H9 (cell line): ENCODE data around the gene DCAF4L1. TPM values are rescaled to one million over a fixed set of nuclear protein-coding genes. Genes with fewer than 3 reads are reported as not detected.

Experiments used
- DNase-seq: peaks from one replicate; pipeline ENCODE4 v3.0.0-alpha.2; 2017
- H2AFZ ChIP-seq: one replicate; pipeline ENCODE4 v1.6.1; 2013; ENCODE audit warnings: mild to moderate bottlenecking, low read length, control low read depth, moderate library complexity
- H2AK5ac ChIP-seq: 2 replicates; pipeline ENCODE4 v1.6.1; 2013; ENCODE audit warnings: low read length, control low read depth, mixed read lengths; ENCODE audit not compliant: insufficient read length
- H2BK120ac ChIP-seq: one replicate; pipeline ENCODE4 v1.6.1; 2013; ENCODE audit warnings: low read depth, mild to moderate bottlenecking, low read length, control low read depth, inconsistent platforms; ENCODE audit not compliant: poor library complexity, severe bottlenecking
- H2BK12ac ChIP-seq: 2 replicates; pipeline ENCODE4 v1.6.1; 2013; ENCODE audit warnings: low read length, control low read depth, mixed read lengths, low read depth; ENCODE audit not compliant: insufficient read length
- H2BK15ac ChIP-seq: 2 replicates; pipeline ENCODE4 v1.6.1; 2013; ENCODE audit warnings: low read depth, low read length, control low read depth
- H2BK20ac ChIP-seq: one replicate; pipeline ENCODE4 v1.6.1; 2013; ENCODE audit warnings: low read depth, mild to moderate bottlenecking, low read length, control low read depth, inconsistent platforms; ENCODE audit not compliant: poor library complexity, severe bottlenecking
- H2BK5ac ChIP-seq: 2 replicates; pipeline ENCODE4 v1.6.1; 2013; ENCODE audit warnings: low read length, control low read depth, mixed read lengths; ENCODE audit not compliant: insufficient read length
- H3K14ac ChIP-seq: 2 replicates; pipeline ENCODE4 v1.6.1; 2013; ENCODE audit warnings: low read length, control low read depth; ENCODE audit not compliant: insufficient read depth
- H3K18ac ChIP-seq: 2 replicates; pipeline ENCODE4 v1.6.1; 2013; ENCODE audit warnings: low read depth, mild to moderate bottlenecking, mixed read lengths, low read length, control low read depth; ENCODE audit not compliant: insufficient read length
- H3K23ac ChIP-seq: 2 replicates; pipeline ENCODE4 v1.6.1; 2013; ENCODE audit warnings: low read length, control low read depth, mixed read lengths, low read depth; ENCODE audit not compliant: insufficient read length
- H3K23me2 ChIP-seq: 2 replicates; pipeline ENCODE4 v1.6.1; 2013; ENCODE audit warnings: low read depth, mild to moderate bottlenecking, mixed read lengths, low read length, control low read depth; ENCODE audit not compliant: insufficient read length, poor library complexity, severe bottlenecking
- H3K27ac ChIP-seq: 2 replicates; pipeline ENCODE4 v1.5.1; 2013; ENCODE audit warnings: low read length, control low read depth, mixed read lengths, low read depth; ENCODE audit not compliant: insufficient read length
- H3K27me3 ChIP-seq: 2 replicates; pipeline ENCODE4 v1.6.1; 2013; ENCODE audit warnings: low read length, control low read depth, inconsistent platforms; ENCODE audit not compliant: insufficient read depth
- H3K4ac ChIP-seq: 2 replicates; pipeline ENCODE4 v1.6.1; 2013; ENCODE audit warnings: low read depth, mild to moderate bottlenecking, control low read depth, inconsistent platforms, low read length, moderate library complexity
- H3K4me1 ChIP-seq: 2 replicates; pipeline ENCODE4 v1.6.1; 2013; ENCODE audit warnings: low read length, control low read depth, inconsistent platforms; ENCODE audit not compliant: insufficient read depth
- H3K4me2 ChIP-seq: 2 replicates; pipeline ENCODE4 v1.6.1; 2013; ENCODE audit warnings: low read length, control low read depth, mixed read lengths; ENCODE audit not compliant: insufficient read length, insufficient read depth
- H3K56ac ChIP-seq: 2 replicates; pipeline ENCODE4 v1.6.1; 2013; ENCODE audit warnings: low read depth, mild to moderate bottlenecking, mixed read lengths, low read length, control low read depth; ENCODE audit not compliant: insufficient read length
- H3K79me1 ChIP-seq: 2 replicates; pipeline ENCODE4 v1.6.1; 2013; ENCODE audit warnings: low read depth, mild to moderate bottlenecking, moderate library complexity, low read length, control low read depth, inconsistent platforms; ENCODE audit not compliant: insufficient read depth, poor library complexity, severe bottlenecking
- H3K79me2 ChIP-seq: 2 replicates; pipeline ENCODE4 v1.6.1; 2013; ENCODE audit warnings: low read length, control low read depth, inconsistent platforms; ENCODE audit not compliant: insufficient read depth
- H3K9ac ChIP-seq: 2 replicates; pipeline ENCODE4 v1.6.1; 2013; ENCODE audit warnings: low read length, control low read depth, mixed read lengths; ENCODE audit not compliant: insufficient read length; ENCODE audit errors: extremely low read depth
- H3K9me3 ChIP-seq: one replicate; pipeline ENCODE4 v1.6.1; 2013; ENCODE audit warnings: low read depth, low read length, inconsistent platforms; ENCODE audit not compliant: control insufficient read depth
- H3T11ph ChIP-seq: one replicate; pipeline ENCODE4 v1.6.1; 2013; ENCODE audit warnings: mild to moderate bottlenecking, low read length, control low read depth, inconsistent platforms
- H4K20me1 ChIP-seq: one replicate; pipeline ENCODE4 v1.6.1; 2013; ENCODE audit not compliant: control insufficient read depth, insufficient read length, insufficient read depth
- H4K5ac ChIP-seq: 2 replicates; pipeline ENCODE4 v1.6.1; 2013; ENCODE audit warnings: low read depth, mild to moderate bottlenecking, mixed read lengths, low read length, control low read depth; ENCODE audit not compliant: insufficient read length
- H4K8ac ChIP-seq: replicated peaks from 2 replicates; pipeline ENCODE4 v1.6.1; 2013; ENCODE audit warnings: low read length, control low read depth, mixed read lengths, low read depth; ENCODE audit not compliant: insufficient read length
- H4K91ac ChIP-seq: 2 replicates; pipeline ENCODE4 v1.6.1; 2013; ENCODE audit warnings: low read depth, mild to moderate bottlenecking, moderate library complexity, mixed read lengths, low read length, control low read depth; ENCODE audit not compliant: insufficient read length
- H3K27ac Mint-ChIP-seq, 3 experiments: 2 replicates in 2 of 3; 3 replicates in 1 of 3; pipeline ENCODE4 v1.8.0; 2020 to 2021; ENCODE audit warnings: mixed read lengths in 3 of 3, mild to moderate bottlenecking in 1 of 3, moderate library complexity in 1 of 3
- H3K27me3 Mint-ChIP-seq: 2 replicates; pipeline ENCODE4 v1.8.0; 2021; ENCODE audit warnings: low read depth, mild to moderate bottlenecking, moderate library complexity, mixed read lengths
- H3K36me3 Mint-ChIP-seq, 3 experiments: 2 replicates in 2 of 3; 3 replicates in 1 of 3; pipeline ENCODE4 v1.8.0; 2020 to 2021; ENCODE audit warnings: low read depth in 3 of 3, mixed read lengths in 3 of 3; ENCODE audit not compliant: insufficient read depth in 1 of 3
- H3K4me1 Mint-ChIP-seq, 2 experiments: 2 replicates each; pipeline ENCODE4 v1.8.0; 2020; ENCODE audit warnings: mixed read lengths in 2 of 2
- H3K4me3 Mint-ChIP-seq, 2 experiments: 2 replicates in 1 of 2; 3 replicates in 1 of 2; pipeline ENCODE4 v1.8.0; 2020 to 2021; ENCODE audit warnings: mild to moderate bottlenecking in 2 of 2, mixed read lengths in 2 of 2, moderate library complexity in 1 of 2
- H3K9me3 Mint-ChIP-seq, 2 experiments: 2 replicates in 1 of 2; 3 replicates in 1 of 2; pipeline ENCODE4 v1.8.0; 2020; ENCODE audit warnings: mild to moderate bottlenecking in 2 of 2, mixed read lengths in 2 of 2, moderate library complexity in 1 of 2
- WGBS: extraction: QIAGEN DNeasy Blood & Tissue Kit; methylation state at CpG from one replicate; pipeline ENCODE4 v1.1.7; 2013; ENCODE audit warnings: missing lambda C conversion rate, low lambda C conversion rate, mixed read lengths; ENCODE audit not compliant: insufficient read length; ENCODE audit errors: extremely low coverage; 5-methylcytosine and 5-hydroxymethylcytosine counted together
- total RNA-seq: library from RNA; stranded (reverse); gene quantifications from 2 replicates; pipeline ENCODE4 v1.2.1, GENCODE V29; 2021
- TF ChIP-seq, protein P1 (sequence below): fragments of 200-600 bp; sonication (generic); conservative IDR thresholded peaks from 3 replicates; pipeline ENCODE4 v1.8.0; 2021; ENCODE audit warnings: antibody characterized with exemption, mild to moderate bottlenecking

Gene DCAF4L1
- total RNA-seq, 1 experiment from 2014 or later = 0.07 TPM

DNA sequence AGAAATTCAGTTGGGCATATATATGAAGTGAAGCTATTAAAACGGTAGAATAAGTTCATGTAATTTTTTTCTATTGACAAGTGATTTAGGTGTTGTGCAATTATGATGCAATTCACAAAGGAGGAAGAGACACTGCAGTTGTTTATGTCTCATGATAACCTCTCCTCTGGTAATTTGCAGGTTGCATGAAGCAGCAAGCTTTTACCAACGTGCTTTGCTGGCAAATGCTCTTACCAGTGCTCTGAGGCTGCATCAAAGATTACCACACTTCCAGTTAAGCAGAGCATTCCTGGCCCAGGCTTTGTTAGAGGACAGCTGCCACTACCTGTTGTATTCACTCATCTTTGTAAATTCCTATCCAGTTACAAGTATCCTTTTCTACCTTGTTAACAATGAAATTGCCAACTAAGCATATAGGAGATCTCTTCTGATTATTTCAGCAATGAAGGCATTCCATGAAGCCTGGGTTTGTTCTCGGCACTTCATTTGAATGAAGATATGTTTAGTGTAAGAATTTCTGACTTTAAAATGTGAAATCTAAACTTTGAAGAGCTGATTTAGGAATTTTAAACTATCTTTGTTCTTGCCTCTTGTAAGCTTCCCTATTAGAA is 42.4 kb upstream of the DCAF4L1 start:
- Mint-ChIP-seq H3K9me3 (no peaks in the 10 kb centered on the region), H3K27ac (no peak overlapping the region), H3K27me3 (no peaks in the 10 kb centered on the region), H3K36me3 (peaks cover 9 to 59% (median 31%) of the 10 kb centered on the region in 3 experiments), H3K4me1 (peaks cover 23 to 25% of the 10 kb centered on the region in 2 experiments), H3K4me3 (no peak overlapping the region)
- Histone ChIP-seq H3K9me3 (no peaks in the 10 kb centered on the region), H2BK20ac (no peak overlapping the region), H4K5ac (no peak overlapping the region), H2AFZ (no peak overlapping the region), H3K18ac (no peak overlapping the region), H4K8ac (no peak overlapping the region), H3K79me2 (peaks cover 9% of the 10 kb centered on the region; the same call in 1 of the 2 replicates), H3K4me2 (no peak overlapping the region), H4K20me1 (no peaks in the 10 kb centered on the region), H3K79me1 (no peaks in the 10 kb centered on the region), H3K4me1 (no peaks in the 10 kb centered on the region; the same call in 1 of the 2 replicates), H3K9ac (no peak overlapping the region), H3K14ac (no peak overlapping the region), H2AK5ac (no peak overlapping the region), H3K4ac (no peak overlapping the region), H3K27me3 (no peaks in the 10 kb centered on the region), H2BK120ac (no peak overlapping the region), H3K27ac (no peak overlapping the region), H3T11ph (no peak overlapping the region), H3K56ac (no peak overlapping the region), H2BK15ac (no peak overlapping the region), H2BK5ac (no peak overlapping the region), H4K91ac (no peak overlapping the region), H3K23me2 (peaks cover 5% of the 10 kb centered on the region), H3K23ac (no peak overlapping the region), H2BK12ac (no peak overlapping the region)
- WGBS = no CpG with 5 or more reads among the region's 3 CpGs
- TF ChIP-seq, protein P1, sequence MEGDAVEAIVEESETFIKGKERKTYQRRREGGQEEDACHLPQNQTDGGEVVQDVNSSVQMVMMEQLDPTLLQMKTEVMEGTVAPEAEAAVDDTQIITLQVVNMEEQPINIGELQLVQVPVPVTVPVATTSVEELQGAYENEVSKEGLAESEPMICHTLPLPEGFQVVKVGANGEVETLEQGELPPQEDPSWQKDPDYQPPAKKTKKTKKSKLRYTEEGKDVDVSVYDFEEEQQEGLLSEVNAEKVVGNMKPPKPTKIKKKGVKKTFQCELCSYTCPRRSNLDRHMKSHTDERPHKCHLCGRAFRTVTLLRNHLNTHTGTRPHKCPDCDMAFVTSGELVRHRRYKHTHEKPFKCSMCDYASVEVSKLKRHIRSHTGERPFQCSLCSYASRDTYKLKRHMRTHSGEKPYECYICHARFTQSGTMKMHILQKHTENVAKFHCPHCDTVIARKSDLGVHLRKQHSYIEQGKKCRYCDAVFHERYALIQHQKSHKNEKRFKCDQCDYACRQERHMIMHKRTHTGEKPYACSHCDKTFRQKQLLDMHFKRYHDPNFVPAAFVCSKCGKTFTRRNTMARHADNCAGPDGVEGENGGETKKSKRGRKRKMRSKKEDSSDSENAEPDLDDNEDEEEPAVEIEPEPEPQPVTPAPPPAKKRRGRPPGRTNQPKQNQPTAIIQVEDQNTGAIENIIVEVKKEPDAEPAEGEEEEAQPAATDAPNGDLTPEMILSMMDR = no peak
- DNase-seq = no peak
